ENCODE data around the gene IST1.
"Not testable (repeated sequence)": the region's sequence is repeated elsewhere in the genome, so short reads cannot be mapped to it uniquely, and the experiment has no call there.

Gene IST1

DNA sequence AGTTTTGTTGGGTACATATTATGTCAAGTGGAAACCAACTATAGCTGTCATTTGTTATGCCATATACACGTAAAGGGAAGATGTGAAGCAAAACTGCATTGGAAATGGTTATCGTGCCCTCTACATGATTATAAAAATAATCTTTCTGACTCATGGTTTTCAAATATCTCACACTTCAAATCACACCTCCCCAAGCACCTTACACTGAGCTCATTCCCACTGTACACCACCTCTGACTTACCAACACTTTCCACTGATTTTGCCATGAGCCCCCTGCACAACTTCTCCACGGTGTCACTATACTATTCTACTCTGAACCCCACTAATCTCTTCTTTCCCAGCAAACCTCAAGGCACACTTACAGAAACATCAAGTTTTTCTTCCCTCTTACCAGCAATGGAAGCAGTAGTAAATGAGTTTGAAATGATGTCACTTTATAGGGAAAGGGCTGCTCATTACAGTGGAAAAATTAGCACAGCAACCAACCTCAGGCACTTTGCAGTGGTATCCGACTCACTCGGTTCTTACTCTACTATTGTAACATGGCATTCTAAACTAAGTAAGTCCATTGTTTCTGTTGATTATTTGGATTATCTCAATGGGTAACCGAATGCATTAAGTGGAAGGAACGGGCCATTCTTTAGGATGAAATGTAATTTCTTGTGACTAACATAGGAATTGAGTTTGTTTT lies 30.0 kb upstream of the IST1 start:
- TF ChIP-seq, protein P1, sequence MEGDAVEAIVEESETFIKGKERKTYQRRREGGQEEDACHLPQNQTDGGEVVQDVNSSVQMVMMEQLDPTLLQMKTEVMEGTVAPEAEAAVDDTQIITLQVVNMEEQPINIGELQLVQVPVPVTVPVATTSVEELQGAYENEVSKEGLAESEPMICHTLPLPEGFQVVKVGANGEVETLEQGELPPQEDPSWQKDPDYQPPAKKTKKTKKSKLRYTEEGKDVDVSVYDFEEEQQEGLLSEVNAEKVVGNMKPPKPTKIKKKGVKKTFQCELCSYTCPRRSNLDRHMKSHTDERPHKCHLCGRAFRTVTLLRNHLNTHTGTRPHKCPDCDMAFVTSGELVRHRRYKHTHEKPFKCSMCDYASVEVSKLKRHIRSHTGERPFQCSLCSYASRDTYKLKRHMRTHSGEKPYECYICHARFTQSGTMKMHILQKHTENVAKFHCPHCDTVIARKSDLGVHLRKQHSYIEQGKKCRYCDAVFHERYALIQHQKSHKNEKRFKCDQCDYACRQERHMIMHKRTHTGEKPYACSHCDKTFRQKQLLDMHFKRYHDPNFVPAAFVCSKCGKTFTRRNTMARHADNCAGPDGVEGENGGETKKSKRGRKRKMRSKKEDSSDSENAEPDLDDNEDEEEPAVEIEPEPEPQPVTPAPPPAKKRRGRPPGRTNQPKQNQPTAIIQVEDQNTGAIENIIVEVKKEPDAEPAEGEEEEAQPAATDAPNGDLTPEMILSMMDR (IDR thresholded peaks at IDR 0.05; ENCODE audit: low read depth, low read length), result no peak
- no peak overlapping the region for H3K4me3 ChIP-seq (ENCODE audit: low read depth, low read length)

DNA sequence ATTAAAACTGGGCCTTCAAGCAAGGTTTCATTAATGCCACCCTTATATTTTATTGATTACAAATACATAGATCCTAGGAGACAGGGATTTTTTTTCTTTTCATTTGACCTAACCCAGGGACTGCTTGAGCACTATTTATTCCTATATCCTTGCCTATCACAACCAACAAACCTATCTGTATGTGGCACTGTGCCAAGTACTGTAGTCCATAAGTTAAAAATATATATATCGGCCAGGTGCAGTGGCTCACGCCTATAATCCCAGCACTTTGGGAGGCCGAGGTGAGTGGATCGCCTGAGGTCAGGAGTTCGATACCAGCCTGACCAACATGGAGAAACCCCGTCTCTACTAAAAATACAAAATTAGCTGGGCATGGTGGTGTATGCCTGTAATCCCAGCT lies 28.2 kb upstream of the IST1 start:
- not testable (repeated sequence) for H3K4me3 ChIP-seq (ENCODE audit: low read depth, low read length)

DNA sequence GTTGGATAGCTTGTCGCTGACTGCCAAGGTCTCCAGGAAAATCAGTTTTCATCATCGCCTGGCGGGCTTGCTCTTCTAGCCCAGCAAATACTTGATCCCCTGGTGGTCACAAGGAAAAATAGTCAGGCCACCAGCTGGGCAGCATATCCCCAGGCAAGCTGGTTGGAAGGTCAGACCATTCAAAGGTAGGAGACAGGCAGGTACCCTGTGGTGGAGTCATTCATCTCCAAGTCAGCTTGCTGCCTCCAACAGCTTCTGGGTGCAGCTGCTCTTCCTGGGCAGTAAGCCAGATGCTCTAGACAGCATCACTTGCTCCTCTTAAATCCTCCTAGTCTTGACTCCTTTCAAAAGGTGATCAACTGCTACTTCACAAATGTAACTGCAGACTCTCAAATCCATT lies 27.4 kb upstream of the IST1 start:
- TF ChIP-seq, protein P1 (IDR thresholded peaks at IDR 0.05; ENCODE audit: low read depth, low read length), result no peak
- H3K4me3 ChIP-seq (ENCODE audit: low read depth, low read length), result no peak overlapping the region

DNA sequence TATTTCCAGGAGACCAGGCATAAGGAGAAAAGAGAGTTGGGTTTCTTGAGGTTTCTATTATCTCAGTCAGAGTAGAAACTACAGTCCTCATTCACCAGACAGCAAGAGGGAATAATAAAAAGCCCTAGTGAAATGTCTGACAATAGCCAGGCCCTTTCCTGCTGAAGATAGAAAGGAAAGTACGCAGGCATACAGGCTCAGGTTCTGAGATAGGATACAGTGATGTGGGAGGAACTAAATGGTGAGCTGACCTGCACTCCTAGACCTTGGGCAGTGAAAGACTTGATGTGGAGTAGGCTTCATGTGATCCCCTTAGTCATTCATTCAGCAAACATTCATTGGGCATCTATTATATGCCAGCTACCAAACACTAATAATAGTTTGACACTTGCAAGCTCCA lies 26.2 kb upstream of the IST1 start:
- TF ChIP-seq, protein P1 (IDR thresholded peaks at IDR 0.05; ENCODE audit: low read depth, low read length), result no peak
- H3K4me3 ChIP-seq (ENCODE audit: low read depth, low read length), result no peak overlapping the region

DNA sequence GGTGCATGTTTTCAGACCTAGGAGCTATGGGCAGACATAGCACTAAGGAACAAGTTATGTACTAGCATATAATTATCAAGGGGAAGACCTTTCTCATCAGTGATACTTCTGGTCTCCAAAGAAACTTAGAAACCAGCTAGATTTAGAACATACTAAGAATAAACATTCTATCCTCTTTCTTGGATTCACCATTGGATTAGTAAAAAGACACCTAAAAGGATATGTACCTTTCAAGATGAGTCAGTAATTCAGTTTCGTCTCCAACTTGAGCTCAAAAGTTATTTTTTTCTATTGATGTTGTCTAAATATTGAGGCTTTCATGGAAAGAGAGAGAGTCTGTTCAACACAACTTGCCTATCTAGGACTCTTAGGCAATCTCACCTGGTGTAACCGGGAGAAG lies 24.5 kb upstream of the IST1 start:
- no peak overlapping the region for H3K4me3 ChIP-seq (ENCODE audit: low read depth, low read length)
- TF ChIP-seq, protein P1 (IDR thresholded peaks at IDR 0.05; ENCODE audit: low read depth, low read length), result no peak

DNA sequence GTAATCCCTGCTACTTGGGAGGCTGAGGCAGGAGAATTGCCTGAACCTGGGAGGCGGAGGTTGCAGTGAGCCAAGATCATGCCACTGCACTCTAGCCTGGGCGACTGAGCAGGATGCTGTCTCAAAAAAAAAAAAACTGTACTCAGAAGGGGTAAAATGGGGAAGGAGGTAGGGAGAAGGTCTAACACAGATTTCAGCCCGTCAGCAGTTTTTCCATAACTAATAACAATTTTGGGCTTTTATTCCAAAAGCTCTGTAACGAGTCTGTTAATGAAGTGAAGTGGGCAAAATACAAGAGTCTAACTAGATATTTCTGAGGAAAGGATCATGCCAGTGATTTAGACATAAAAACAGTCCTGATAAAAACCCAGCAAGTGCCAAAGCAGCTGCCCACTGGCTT lies 22.1 kb upstream of the IST1 start:
- H3K4me3 ChIP-seq (ENCODE audit: low read depth, low read length), result no peak overlapping the region
- TF ChIP-seq, protein P1 (IDR thresholded peaks at IDR 0.05; ENCODE audit: low read depth, low read length), result no peak

DNA sequence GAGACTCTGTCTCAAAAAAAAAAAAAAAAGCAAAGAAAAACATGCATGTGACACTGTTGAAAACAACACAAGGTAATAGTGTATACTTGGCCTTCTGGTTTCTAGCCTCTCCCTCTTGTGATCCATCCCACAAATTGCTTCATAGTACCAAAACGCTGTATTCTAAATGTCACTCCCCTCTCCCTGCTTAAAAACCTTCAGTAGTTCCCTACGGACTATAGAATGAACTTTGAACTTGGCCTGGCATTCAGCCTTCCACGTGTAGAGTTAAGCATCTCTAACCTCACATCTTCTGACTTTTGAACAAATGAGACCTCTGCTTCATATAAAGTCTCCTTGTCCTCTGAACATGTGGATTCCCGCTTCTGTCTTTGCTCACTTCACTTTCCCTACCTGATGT lies 16.4 kb upstream of the IST1 start:
- TF ChIP-seq, protein P1 (IDR thresholded peaks at IDR 0.05; ENCODE audit: low read depth, low read length), result no peak
- H3K4me3 ChIP-seq (ENCODE audit: low read depth, low read length), result no peak overlapping the region

DNA sequence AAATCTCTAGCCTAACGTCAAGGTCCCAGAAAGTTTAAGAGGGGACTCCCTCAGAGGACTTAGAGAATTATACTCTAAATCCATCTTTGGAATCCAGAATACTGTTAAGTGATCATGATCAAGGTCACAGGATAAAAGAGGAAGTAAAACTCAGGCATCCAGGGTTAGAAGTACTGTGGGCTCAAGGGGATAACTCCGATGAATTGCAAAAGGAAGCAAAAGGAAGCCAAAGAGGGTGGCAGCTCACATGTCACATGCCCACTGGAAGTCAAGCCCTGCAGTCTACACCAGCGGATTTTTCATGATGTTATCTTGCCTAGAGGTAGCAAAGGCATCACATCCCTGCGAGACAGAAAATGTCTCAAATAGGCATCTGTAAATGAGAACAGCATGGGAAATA lies 15.2 kb upstream of the IST1 start:
- no peak overlapping the region for H3K4me3 ChIP-seq (ENCODE audit: low read depth, low read length)
- TF ChIP-seq, protein P1 (IDR thresholded peaks at IDR 0.05; ENCODE audit: low read depth, low read length), result no peak
